DOHH2 (cell line): ENCODE measurements around the gene ADCK1.

Experiments
- EZH2phosphoT487 ChIP-seq: fragments of 200-600 bp; sonication (generic); IDR thresholded peaks from 2 replicates; pipeline ENCODE4 v1.6.1; 2017; ENCODE audit warnings: borderline replicate concordance, mild to moderate bottlenecking, antibody characterized with exemption, low read length, moderate library complexity, mixed read lengths
- TF ChIP-seq, protein P1 (sequence below): fragments of 200-600 bp; sonication (generic); IDR thresholded peaks from one replicate; pipeline ENCODE4 v1.5.1; 2014; ENCODE audit warnings: antibody characterized with exemption, mild to moderate bottlenecking, low read depth, low read length; ENCODE audit not compliant: poor library complexity, severe bottlenecking

DNA sequence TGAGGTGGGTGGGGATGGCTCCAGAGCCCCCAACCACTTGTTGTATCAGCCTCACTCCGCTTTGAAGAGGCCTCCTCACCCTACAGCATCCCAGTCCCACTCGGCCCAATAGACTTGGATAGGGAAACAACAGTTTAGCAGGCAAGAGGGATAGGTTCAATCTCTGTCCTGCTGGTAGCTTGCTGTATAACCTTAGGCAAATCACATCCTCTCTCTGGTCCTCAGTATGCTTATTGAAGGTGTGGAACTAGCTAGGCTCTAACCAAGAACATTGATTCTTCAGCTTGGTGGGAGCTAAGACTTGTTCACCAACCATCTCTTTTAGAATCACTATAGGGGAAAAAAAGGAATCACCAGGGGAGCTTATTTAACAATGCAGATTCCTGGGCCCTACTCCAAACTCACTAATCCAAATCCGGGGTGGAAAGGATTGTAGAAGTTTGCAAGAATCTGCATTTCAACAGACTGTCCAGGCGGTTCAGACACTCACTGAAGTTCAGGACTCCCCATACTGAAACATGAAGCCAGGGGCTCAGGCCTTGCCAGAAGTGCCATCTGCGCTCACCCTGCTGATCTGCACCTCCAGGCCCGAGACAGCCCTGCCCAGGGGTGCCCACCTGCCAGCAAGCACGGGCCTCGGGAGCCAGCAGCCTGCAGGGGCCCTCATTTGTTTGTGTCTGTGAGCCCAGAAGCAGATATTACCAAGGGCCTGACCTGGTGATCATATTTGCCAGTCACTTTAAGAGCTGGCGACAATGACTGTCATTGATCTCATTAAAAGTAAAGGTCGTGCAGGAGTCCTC lies 113.0 kb downstream of the ADCK1 start:
- TF ChIP-seq, protein P1, sequence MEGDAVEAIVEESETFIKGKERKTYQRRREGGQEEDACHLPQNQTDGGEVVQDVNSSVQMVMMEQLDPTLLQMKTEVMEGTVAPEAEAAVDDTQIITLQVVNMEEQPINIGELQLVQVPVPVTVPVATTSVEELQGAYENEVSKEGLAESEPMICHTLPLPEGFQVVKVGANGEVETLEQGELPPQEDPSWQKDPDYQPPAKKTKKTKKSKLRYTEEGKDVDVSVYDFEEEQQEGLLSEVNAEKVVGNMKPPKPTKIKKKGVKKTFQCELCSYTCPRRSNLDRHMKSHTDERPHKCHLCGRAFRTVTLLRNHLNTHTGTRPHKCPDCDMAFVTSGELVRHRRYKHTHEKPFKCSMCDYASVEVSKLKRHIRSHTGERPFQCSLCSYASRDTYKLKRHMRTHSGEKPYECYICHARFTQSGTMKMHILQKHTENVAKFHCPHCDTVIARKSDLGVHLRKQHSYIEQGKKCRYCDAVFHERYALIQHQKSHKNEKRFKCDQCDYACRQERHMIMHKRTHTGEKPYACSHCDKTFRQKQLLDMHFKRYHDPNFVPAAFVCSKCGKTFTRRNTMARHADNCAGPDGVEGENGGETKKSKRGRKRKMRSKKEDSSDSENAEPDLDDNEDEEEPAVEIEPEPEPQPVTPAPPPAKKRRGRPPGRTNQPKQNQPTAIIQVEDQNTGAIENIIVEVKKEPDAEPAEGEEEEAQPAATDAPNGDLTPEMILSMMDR: no peak
- no peak for TF ChIP-seq EZH2phosphoT487
